Memory B cell (primary cell): ENCODE results near the gene CALHM2.
"Not testable (repeated sequence)": the region's sequence is repeated elsewhere in the genome, so short reads cannot be mapped to it uniquely, and the experiment has no call there.

Experiments
- ATAC-seq: fragments of 150-1000 bp; cut with Tn5 transposase; 2 replicates; pipeline ENCODE4 v1.10.0; 2021; ENCODE audit warnings: low read depth, mild to moderate bottlenecking, moderate library complexity
- DNase-seq, 2 donors: peaks; one replicate each; pipeline ENCODE4 v3.0.0; 2022; ENCODE audit warnings: low spot score in 2 of 2
- H3K27ac Mint-ChIP-seq: one replicate; pipeline ENCODE4 v1.8.0; 2022; ENCODE audit warnings: mild to moderate bottlenecking, moderate library complexity, mixed read lengths
- H3K27me3 Mint-ChIP-seq: one replicate; pipeline ENCODE4 v1.8.0; 2022; ENCODE audit warnings: mixed read lengths
- H3K36me3 Mint-ChIP-seq: one replicate; pipeline ENCODE4 v1.8.0; 2022; ENCODE audit warnings: mild to moderate bottlenecking, mixed read lengths
- H3K4me1 Mint-ChIP-seq: one replicate; pipeline ENCODE4 v1.8.0; 2022; ENCODE audit warnings: mixed read lengths
- H3K4me3 Mint-ChIP-seq: one replicate; pipeline ENCODE4 v1.8.0; 2022; ENCODE audit warnings: mild to moderate bottlenecking, moderate library complexity, mixed read lengths
- H3K9me3 Mint-ChIP-seq: one replicate; pipeline ENCODE4 v1.8.0; 2022; ENCODE audit warnings: mixed read lengths

CALHM2 gene

GRCh38 chr10:103487410-103487708 lies 35.2 kb upstream of the CALHM2 start:
- peaks cover 23% of the 10 kb centered on the region for H3K4me1 Mint-ChIP-seq
- DNase-seq: no peak
- no peak overlapping the region for H3K4me3 Mint-ChIP-seq
- H3K36me3 Mint-ChIP-seq: no peaks in the 10 kb centered on the region
- no peaks in the 10 kb centered on the region for H3K9me3 Mint-ChIP-seq
- H3K27me3 Mint-ChIP-seq: peaks cover 8% of the 10 kb centered on the region
- no peak overlapping the region for H3K27ac Mint-ChIP-seq
- ATAC-seq: no peak

GRCh38 chr10:103486635-103487409 lies 34.7 kb upstream of the CALHM2 start:
- H3K27ac Mint-ChIP-seq, H3K9me3 Mint-ChIP-seq, H3K4me3 Mint-ChIP-seq, DNase-seq, H3K27me3 Mint-ChIP-seq, H3K36me3 Mint-ChIP-seq, ATAC-seq: not testable (repeated sequence)
- H3K4me1 Mint-ChIP-seq: peaks cover 26% of the 10 kb centered on the region

- H3K9me3 Mint-ChIP-seq: no peaks in the 10 kb centered on the region
- H3K36me3 Mint-ChIP-seq: no peaks in the 10 kb centered on the region
- DNase-seq: peak in 1 of 2 donors; percentile 63
- H3K4me1 Mint-ChIP-seq: peaks cover 9% of the 10 kb centered on the region
- no peak overlapping the region for H3K4me3 Mint-ChIP-seq
- ATAC-seq: peak; percentile 85
- no peak overlapping the region for H3K27ac Mint-ChIP-seq
- no peaks in the 10 kb centered on the region for H3K27me3 Mint-ChIP-seq
These were observed 29.9 kb upstream of the CALHM2 start for GRCh38 chr10:103481974-103482531.

- peaks cover 9% of the 10 kb centered on the region for H3K4me1 Mint-ChIP-seq
- H3K27me3 Mint-ChIP-seq: no peaks in the 10 kb centered on the region
- ATAC-seq (no peak), DNase-seq (no peak)
- H3K9me3 Mint-ChIP-seq: no peaks in the 10 kb centered on the region
- H3K27ac Mint-ChIP-seq: no peak overlapping the region
- H3K36me3 Mint-ChIP-seq: no peaks in the 10 kb centered on the region
- H3K4me3 Mint-ChIP-seq: no peak overlapping the region
These were observed 28.4 kb upstream of the CALHM2 start for GRCh38 chr10:103480521-103480920.

- DNase-seq: no peak
- H3K9me3 Mint-ChIP-seq: peaks cover under 1% of the 10 kb centered on the region
- H3K27me3 Mint-ChIP-seq: no peaks in the 10 kb centered on the region
- no peak within 1 kb of the TSS for H3K4me3 Mint-ChIP-seq
- H3K27ac Mint-ChIP-seq: peak within 1 kb of the TSS; percentile 36
- peaks cover 10% of the 10 kb centered on the region for H3K4me1 Mint-ChIP-seq
- no peak for ATAC-seq
- no peaks in the 10 kb centered on the region for H3K36me3 Mint-ChIP-seq
These were observed 27.0 kb upstream of the CALHM2 start, which contains the start of gene CALHM3 for GRCh38 chr10:103479135-103479534. Gene CALHM3 (minus strand): TSS chr10:103479240. CDS start chr10:103479032, 208 bp downstream.

- H3K36me3 Mint-ChIP-seq: no peaks in the 10 kb centered on the region
- H3K4me3 Mint-ChIP-seq: no peak overlapping the region
- ATAC-seq: no peak
- peak overlapping the region; percentile 36 for H3K27ac Mint-ChIP-seq
- H3K9me3 Mint-ChIP-seq: peaks cover 2% of the 10 kb centered on the region
- peaks cover 12% of the 10 kb centered on the region for H3K4me1 Mint-ChIP-seq
- no peaks in the 10 kb centered on the region for H3K27me3 Mint-ChIP-seq
- no peak for DNase-seq
These were observed 26.5 kb upstream of the CALHM2 start for GRCh38 chr10:103478671-103479070.

- Mint-ChIP-seq H3K9me3 (peaks cover 2% of the 10 kb centered on the region), H3K4me1 (peaks cover 13% of the 10 kb centered on the region), H3K27ac (no peak overlapping the region), H3K36me3 (no peaks in the 10 kb centered on the region), H3K4me3 (no peak overlapping the region), H3K27me3 (no peaks in the 10 kb centered on the region)
- DNase-seq (no peak), ATAC-seq (peak; percentile 29)
These were observed 24.0 kb upstream of the CALHM2 start for GRCh38 chr10:103476046-103476768.

GRCh38 chr10:103475437-103475836 lies 23.3 kb upstream of the CALHM2 start:
- no peaks in the 10 kb centered on the region for H3K36me3 Mint-ChIP-seq
- DNase-seq (no peak), ATAC-seq (no peak)
- no peak overlapping the region for H3K4me3 Mint-ChIP-seq
- no peaks in the 10 kb centered on the region for H3K27me3 Mint-ChIP-seq
- H3K9me3 Mint-ChIP-seq: peaks cover 2% of the 10 kb centered on the region
- H3K27ac Mint-ChIP-seq: peak overlapping the region; percentile 25
- peaks cover 20% of the 10 kb centered on the region for H3K4me1 Mint-ChIP-seq

- H3K4me1 Mint-ChIP-seq: peaks cover 32% of the 10 kb centered on the region
- H3K4me3 Mint-ChIP-seq: no peak overlapping the region
- ATAC-seq: no peak
- H3K9me3 Mint-ChIP-seq: peaks cover 2% of the 10 kb centered on the region
- H3K27me3 Mint-ChIP-seq: no peaks in the 10 kb centered on the region
- no peak overlapping the region for H3K27ac Mint-ChIP-seq
- H3K36me3 Mint-ChIP-seq: no peaks in the 10 kb centered on the region
- DNase-seq: no peak
These were observed 21.9 kb upstream of the CALHM2 start for GRCh38 chr10:103474077-103474476.

- Mint-ChIP-seq H3K4me3 (no peak overlapping the region), H3K27ac (no peak overlapping the region), H3K4me1 (peaks cover 34% of the 10 kb centered on the region), H3K9me3 (peaks cover 2% of the 10 kb centered on the region), H3K27me3 (no peaks in the 10 kb centered on the region), H3K36me3 (no peaks in the 10 kb centered on the region)
- ATAC-seq (no peak), DNase-seq (no peak)
These were observed 21.1 kb upstream of the CALHM2 start for GRCh38 chr10:103473261-103473671.

GRCh38 chr10:103472005-103472404 lies 19.8 kb upstream of the CALHM2 start:
- H3K4me1 Mint-ChIP-seq: peaks cover 44% of the 10 kb centered on the region
- peak overlapping the region; percentile 64 for H3K27ac Mint-ChIP-seq

GRCh38 chr10:103470761-103471653 lies 18.8 kb upstream of the CALHM2 start:
- peak; percentile 74 for ATAC-seq
- Mint-ChIP-seq H3K4me1 (peaks cover 49% of the 10 kb centered on the region), H3K4me3 (peak overlapping the region; percentile 77), H3K27me3 (no peaks in the 10 kb centered on the region), H3K9me3 (peaks cover 2% of the 10 kb centered on the region), H3K36me3 (no peaks in the 10 kb centered on the region), H3K27ac (peak overlapping the region; percentile 64)
- DNase-seq: peak; percentile 53 to 65

More at GRCh38 chr10:103472005-103472404, 19.8 kb upstream of the CALHM2 start:
- H3K4me3 Mint-ChIP-seq: peak overlapping the region; percentile 77
- H3K9me3 Mint-ChIP-seq: peaks cover 2% of the 10 kb centered on the region
- no peaks in the 10 kb centered on the region for H3K36me3 Mint-ChIP-seq
- DNase-seq (no peak), ATAC-seq (peak; percentile 26)
- no peaks in the 10 kb centered on the region for H3K27me3 Mint-ChIP-seq

- peak overlapping the region; percentile 64 for H3K27ac Mint-ChIP-seq
- H3K36me3 Mint-ChIP-seq: no peaks in the 10 kb centered on the region
- peaks cover 50% of the 10 kb centered on the region for H3K4me1 Mint-ChIP-seq
- no peak for DNase-seq
- no peaks in the 10 kb centered on the region for H3K27me3 Mint-ChIP-seq
- no peak overlapping the region for H3K4me3 Mint-ChIP-seq
- peaks cover 2% of the 10 kb centered on the region for H3K9me3 Mint-ChIP-seq
- ATAC-seq: no peak
These were observed 17.0 kb upstream of the CALHM2 start for GRCh38 chr10:103469201-103469600.
